NCI-H2107 treated with DMSO at 0.1 percent for 48 hours (cell line): Measurements from ENCODE around the gene C10orf90.

ENCODE experiments used
- DNase-seq: peaks from one replicate; lab custom pipeline; 2025; ENCODE audit not compliant: unreplicated experiment; lab: John Stamatoyannopoulos, UW

Gene C10orf90

DNA sequence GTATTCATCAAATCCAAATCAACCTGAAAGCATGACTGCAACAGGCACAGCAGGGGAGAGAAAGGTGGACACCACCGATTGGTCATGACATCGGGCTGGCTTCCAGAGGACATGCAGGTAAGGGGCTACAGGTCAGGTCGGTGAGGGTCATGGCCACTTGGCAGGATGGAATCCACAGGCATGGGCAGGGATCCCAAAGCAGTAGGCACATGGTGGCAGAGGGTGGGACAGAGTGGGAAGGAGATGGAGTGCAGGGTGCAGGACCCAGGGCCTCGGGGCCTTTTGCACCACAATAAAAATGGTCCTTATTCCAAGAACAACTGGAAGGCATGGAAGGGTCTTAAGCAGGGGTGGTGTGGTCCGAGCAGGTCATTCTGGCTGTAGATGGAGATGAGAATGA, 33.0 kb downstream of the C10orf90 start:
- no peak for DNase-seq

GRCh38 chr10:126634911-126635310, 35.6 kb downstream of the C10orf90 start:
- no peak for DNase-seq

- DNase-seq = no peak
Measured at GRCh38 chr10:126634347-126634746, 36.1 kb downstream of the C10orf90 start.

- no peak for DNase-seq
Measured at GRCh38 chr10:126632705-126633104, 37.8 kb downstream of the C10orf90 start.

DNA sequence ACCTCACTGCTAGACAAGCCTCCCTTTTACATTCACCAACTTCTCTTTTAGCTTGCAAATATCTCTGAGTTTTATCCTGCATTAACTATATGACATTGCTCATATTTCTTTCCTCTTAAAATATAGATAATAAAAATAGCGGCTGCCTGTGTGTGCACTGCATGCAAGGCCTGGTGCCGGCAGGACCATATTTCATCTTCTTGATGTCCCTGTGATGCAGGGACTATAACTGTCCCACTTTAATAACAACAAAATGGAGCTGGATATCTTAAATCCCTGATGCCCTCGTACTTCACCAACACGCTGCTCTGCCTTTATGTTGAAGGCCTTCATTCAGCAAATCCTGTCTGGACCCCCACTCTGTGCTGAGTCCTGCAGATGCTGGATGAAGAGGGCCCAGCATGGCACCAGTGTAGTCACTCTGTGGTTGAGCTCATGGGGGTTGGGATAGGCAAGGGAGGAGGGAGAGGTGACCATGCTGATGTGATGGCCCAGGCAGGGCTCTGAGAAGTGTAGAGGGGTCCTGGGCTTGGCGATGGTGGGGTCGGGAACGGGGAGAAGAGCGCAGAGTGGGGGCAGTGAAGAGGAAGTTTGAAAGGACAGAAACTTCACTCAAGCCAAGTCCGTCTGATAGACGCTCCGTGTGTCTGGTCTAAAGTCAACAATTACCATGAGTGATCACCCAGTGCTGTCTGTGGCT, 40.4 kb downstream of the C10orf90 start:
- DNase-seq = no peak

DNA sequence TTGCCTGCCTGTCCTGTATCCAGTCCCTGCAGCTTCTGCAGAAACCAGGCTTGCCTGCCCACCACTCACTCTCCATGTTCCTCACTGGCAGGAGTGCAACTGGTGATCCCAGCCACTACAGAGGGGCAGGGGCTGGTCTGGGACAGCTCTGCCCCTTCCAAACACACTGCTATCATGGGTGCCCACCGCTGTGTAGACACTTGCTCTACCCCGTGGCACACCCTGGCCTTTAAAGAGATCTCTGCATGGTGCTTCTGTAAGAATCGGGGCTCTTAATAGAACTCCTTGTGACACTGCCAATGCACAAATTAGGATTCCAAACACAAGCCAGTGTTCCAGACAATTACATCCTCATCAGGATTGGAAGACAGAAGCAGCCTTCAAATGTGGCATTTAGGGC, 41.7 kb downstream of the C10orf90 start:
- no peak for DNase-seq

GRCh38 chr10:126621846-126622245, 48.6 kb downstream of the C10orf90 start:
- DNase-seq = no peak

DNA sequence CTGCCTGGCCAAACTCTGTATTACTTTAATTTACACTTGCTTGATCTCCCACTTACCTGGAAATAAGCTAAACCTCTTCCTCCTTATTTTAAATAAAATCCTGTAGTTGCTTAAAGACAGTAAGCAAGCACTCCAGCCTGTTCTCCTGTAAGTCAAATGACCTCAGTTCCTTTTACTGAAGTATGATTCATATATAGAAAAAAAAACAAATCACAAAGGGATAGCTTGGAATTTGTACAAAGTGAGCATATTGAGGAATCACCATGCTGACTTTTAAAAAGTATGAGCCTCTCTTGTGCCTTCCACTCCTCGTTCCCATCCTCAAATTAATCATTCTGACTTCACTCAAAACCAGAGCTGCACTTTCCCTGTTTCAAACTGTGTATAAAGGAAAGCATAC, 52.0 kb downstream of the C10orf90 start:
- DNase-seq = no peak

GRCh38 chr10:126617733-126618132, 52.8 kb downstream of the C10orf90 start:
- DNase-seq = no peak

DNA sequence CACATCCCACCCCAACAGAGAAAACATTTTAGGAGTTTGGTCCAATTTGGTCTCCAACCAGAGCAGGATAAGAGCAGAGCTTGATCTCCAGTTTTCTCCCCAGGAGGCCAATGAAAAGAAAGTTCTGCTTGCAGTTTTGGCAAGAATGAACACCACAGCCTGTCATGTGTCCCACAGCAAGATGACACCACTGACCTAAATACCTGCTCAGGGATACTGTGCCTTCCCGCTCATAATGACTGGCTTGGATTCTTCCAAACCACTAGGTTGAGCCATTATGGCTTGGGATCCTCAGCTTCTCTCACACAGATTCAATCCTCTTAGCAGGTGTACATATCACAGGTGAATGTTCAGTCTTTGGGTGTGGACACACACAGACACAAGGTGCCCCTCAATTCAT, 53.3 kb downstream of the C10orf90 start:
- DNase-seq = no peak

DNA sequence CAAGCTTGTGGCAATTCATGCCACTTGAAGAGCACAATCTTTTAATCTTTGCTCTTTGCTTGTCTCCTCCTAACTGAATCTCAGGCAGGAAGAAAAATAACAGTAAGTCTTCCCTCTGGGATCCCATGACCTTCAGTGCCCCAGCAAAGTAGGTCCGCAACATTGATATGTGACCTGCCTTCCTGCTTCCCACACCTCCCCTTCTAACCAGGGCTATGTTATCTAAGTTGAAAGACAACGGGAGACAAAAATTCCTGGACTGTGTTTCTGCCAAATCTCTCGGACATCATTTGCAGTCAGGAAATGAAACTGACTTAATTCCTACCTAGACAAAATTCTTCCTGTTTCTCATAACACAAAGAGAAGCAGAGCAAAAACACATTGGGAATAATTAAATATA, 53.8 kb downstream of the C10orf90 start:
- DNase-seq = no peak

DNA sequence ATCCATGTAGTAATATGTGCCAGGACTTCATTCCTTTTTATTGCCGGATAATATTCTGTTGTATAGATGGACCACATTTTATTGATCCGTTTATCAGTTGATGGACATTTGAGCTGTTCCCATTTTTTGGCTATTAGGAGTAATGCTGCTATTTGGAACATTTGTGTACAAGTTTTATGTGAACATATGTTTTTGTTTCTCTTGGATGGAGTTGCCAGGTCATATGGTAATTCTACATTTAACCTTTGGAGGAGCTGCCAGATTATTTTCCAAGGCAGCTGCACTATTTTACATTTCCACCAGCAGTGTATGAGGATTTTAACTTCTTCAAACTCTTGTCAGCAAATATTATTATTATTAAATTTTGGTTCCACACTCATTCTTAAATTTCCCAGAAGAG, 59.2 kb downstream of the C10orf90 start:
- no peak for DNase-seq

GRCh38 chr10:126609566-126609965, 60.9 kb downstream of the C10orf90 start:
- no peak for DNase-seq

DNA sequence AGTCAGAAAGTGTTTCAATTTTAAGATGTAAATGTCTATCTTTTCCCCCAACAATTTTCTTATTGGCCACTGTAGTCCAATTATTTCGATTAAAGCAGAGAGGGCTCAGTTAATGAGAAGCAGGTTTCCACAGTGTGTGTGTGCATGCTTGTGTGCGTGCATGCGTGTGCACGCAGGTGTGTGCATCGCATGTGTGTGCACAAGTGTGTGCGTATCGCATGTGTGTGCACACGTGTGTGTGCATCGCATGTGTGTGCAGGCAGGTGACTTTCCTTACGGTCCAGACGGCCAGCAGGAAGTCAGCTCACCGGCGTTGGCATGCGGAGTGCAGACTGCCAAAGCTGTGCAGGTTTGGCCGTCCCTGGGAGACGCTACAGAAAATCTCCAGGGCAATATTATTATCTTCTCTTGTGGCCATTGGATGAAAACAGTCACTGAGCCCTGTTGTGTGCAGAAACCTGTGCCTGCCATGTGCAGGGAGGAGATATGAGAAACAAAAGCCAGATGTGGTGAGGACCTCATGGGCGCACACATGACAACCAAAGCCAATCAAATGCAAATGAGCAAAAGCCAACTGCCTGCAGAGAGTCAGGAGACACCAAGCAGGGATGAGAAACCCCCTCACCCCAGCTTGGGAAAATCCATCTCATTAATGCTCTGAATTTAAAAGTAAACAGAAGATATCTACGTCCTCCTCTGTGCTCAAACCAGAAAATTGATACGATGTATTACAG, 70.4 kb downstream of the C10orf90 start:
- DNase-seq = no peak

- DNase-seq = no peak
Measured at GRCh38 chr10:126598009-126598408, 72.5 kb downstream of the C10orf90 start.

DNA sequence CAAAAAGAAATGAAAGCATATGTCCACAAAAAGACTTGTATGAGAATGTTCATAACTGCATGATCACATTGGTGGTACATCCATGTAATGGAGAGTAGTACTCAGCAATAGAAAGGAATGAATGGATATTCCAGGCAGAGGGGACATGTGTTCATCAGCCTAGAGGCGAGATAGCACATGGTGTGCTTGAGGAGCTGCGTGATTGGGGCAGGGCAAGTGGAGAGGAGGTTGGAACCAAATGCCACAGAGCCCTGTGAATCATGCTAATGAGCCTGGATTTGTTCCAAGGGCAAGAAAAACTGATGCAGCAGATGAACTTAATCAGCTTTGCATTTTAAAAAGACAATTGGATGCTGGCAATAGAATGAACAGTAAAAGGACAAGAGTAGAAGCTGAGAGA, 73.3 kb downstream of the C10orf90 start:
- no peak for DNase-seq

- no peak for DNase-seq
Measured at GRCh38 chr10:126596472-126597016, 73.9 kb downstream of the C10orf90 start.

DNA sequence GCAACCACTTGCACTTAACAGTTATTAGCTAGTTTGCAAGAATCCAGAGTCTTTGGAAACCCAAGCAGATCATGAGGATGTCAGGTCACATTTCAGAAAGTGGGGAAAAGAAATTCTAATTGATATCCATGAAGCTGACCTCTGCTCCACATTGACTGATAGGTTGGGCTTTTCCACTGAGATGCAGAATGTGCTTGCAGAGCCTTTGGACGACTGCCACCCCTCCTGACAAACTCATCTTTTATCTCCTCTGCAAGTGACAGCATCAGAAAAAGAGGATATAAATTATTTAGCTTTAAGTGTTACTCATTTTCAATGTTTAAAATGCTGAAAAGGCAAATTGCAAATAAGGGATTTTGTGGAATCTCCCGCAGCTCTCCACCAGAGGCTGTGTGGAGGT, 75.3 kb downstream of the C10orf90 start:
- DNase-seq = no peak

- DNase-seq = no peak
Measured at GRCh38 chr10:126593968-126594701, 76.4 kb downstream of the C10orf90 start.

- no peak for DNase-seq
Measured at GRCh38 chr10:126592901-126593300, 77.6 kb downstream of the C10orf90 start.

GRCh38 chr10:126588024-126588423, 82.5 kb downstream of the C10orf90 start:
- no peak for DNase-seq

- no peak for DNase-seq
Measured at GRCh38 chr10:126586878-126587277, 83.6 kb downstream of the C10orf90 start.
